ENCODE results near the gene ZNF618. TPM values are rescaled to one million over a fixed set of nuclear protein-coding genes. Genes with fewer than 3 reads are reported as not detected.

The ZNF618 gene
- polyA plus RNA-seq, 1 of the 3 experiments (the other 2 are of a cell fraction): 6.2 TPM

- peaks cover 90% of the 10 kb centered on the region for H3K79me2 ChIP-seq (ENCODE audit: insufficient read depth)
- no peak for DNase-seq
- 76% methylated on average over 2 of the region's 3 CpGs for WGBS (ENCODE audit: low lambda C conversion rate)
Measured at GRCh38 chr9:113921396-113921925, 45.4 kb downstream of the ZNF618 start.

DNA sequence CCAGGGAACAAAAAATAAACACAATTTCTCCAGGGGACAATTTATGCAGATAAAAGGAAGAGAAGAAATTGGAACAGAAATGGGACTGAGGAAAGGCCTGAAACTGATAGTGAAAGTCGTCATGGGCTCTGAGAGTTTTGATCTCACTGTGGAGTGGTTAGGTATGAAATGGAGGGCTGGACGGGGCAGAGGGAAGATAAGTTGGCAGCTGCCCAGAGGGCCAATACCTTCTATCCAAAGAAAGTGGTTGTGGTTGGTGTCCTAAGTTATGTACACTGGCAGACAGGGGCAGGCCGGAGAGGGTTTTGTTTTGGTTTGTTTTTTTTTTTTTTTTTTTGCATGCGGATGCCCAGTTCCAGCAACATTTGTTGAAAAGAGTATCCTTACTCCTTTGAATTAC is 46.1 kb downstream of the ZNF618 start:
- ChIA-PET CTCF (interaction anchor here (1.2 kb wide), 1 partner anchor 113 kb away, joined by 5 read pairs; no protein-coding TSS in a partner anchor), POLR2A (no interaction called here)
- Histone ChIP-seq H3K27ac (ENCODE audit: low read depth in 2 of 2, low read length in 1 of 2) (no peak overlapping the region), H2AFZ (ENCODE audit: low read depth) (no peak overlapping the region), H3K79me2 (ENCODE audit: insufficient read depth) (peaks cover 90% of the 10 kb centered on the region), H3K4me1 (ENCODE audit: control insufficient read depth in 1 of 2, insufficient read depth in 2 of 2, low read depth in 1 of 2, low read length in 1 of 2) (peaks cover 0 to 16% of the 10 kb centered on the region in 2 experiments; a peak in 1 of 4 replicates), H3K4me3 (ENCODE audit: low read depth in 2 of 2, low read length in 1 of 2) (no peak overlapping the region), H3K27me3 (ENCODE audit: insufficient read depth) (no peaks in the 10 kb centered on the region), H3K4me2 (no peak overlapping the region), H3F3A (replicated peaks; ENCODE audit: insufficient read depth) (no peaks in the 10 kb centered on the region), H3K9me2 (no peaks in the 10 kb centered on the region), H3K9ac (no peak overlapping the region), H3K9me3 (peaks cover 5% of the 10 kb centered on the region; the same call in 1 of the 2 replicates), H3K36me3 (replicated peaks in 1 of 2; ENCODE audit: control insufficient read depth in 1 of 2, insufficient read depth in 2 of 2, low read length in 1 of 2) (peaks cover 6 to 9% of the 10 kb centered on the region in 2 experiments), H4K20me1 (ENCODE audit: insufficient read depth) (peaks cover 9% of the 10 kb centered on the region)
- DNase-seq: no peak
- no peak for TF ChIP-seq RCOR1 (IDR thresholded peaks at IDR 0.05; ENCODE audit: low read length)
- no peak for TF ChIP-seq ELF1 (IDR thresholded peaks at IDR 0.05)
- no peak for TF ChIP-seq GABPA (IDR thresholded peaks at IDR 0.05; ENCODE audit: low read depth)
- no peak for TF ChIP-seq RFX5 (IDR thresholded peaks at IDR 0.05; ENCODE audit: low read length)
- no peak for TF ChIP-seq FOXM1 (IDR thresholded peaks at IDR 0.05; ENCODE audit: low read depth)
- no peak for TF ChIP-seq GATA2 (CRISPR knock-in tag; IDR thresholded peaks at IDR 0.05)
- no peak for TF ChIP-seq MAX (IDR thresholded peaks at IDR 0.05; ENCODE audit: low read depth)
- TF ChIP-seq FOXJ3 (CRISPR knock-in tag; IDR thresholded peaks at IDR 0.05): no peak
- no peak for TF ChIP-seq RAD21 (IDR thresholded peaks at IDR 0.05; ENCODE audit: low read length)
- TF ChIP-seq POLR2AphosphoS5 (IDR thresholded peaks at IDR 0.05; ENCODE audit: low read depth, low read length): no peak
- TF ChIP-seq EP300 (IDR thresholded peaks at IDR 0.05; ENCODE audit: borderline replicate concordance in 1 of 2, low read depth in 1 of 2, low read length in 1 of 2): no peak
- no peak for TF ChIP-seq RXRA (IDR thresholded peaks at IDR 0.05; ENCODE audit: borderline replicate concordance, low read depth)
- no peak for TF ChIP-seq NFIC (IDR thresholded peaks at IDR 0.05; ENCODE audit: borderline replicate concordance)
- TF ChIP-seq USF2 (IDR thresholded peaks at IDR 0.05; ENCODE audit: borderline replicate concordance, low read depth, low read length): no peak
- TF ChIP-seq YY1 (IDR thresholded peaks at IDR 0.05; ENCODE audit: low read depth): no peak
- TF ChIP-seq FOSL2 (IDR thresholded peaks at IDR 0.05; ENCODE audit: borderline replicate concordance, low read depth): no peak
- TF ChIP-seq EZH2phosphoT487 (IDR thresholded peaks at IDR 0.05; ENCODE audit: borderline replicate concordance, low read depth): no peak
- no peak for TF ChIP-seq MEF2A (IDR thresholded peaks at IDR 0.05; ENCODE audit: borderline replicate concordance, low read depth)
- no peak for TF ChIP-seq SIN3A (IDR thresholded peaks at IDR 0.05; ENCODE audit: borderline replicate concordance, low read depth, low read length)
- TF ChIP-seq JUND (IDR thresholded peaks at IDR 0.05): no peak
- WGBS (ENCODE audit: low lambda C conversion rate): 83% methylated on average over 4 of the region's 4 CpGs

More at GRCh38 chr9:113921396-113921925, 45.4 kb downstream of the ZNF618 start:
- H3K4me3 ChIP-seq (ENCODE audit: low read depth in 2 of 2, low read length in 1 of 2): no peak overlapping the region
- no peaks in the 10 kb centered on the region for H3K27me3 ChIP-seq (ENCODE audit: insufficient read depth)
- H3K4me2 ChIP-seq: no peak overlapping the region
- peaks cover 5% of the 10 kb centered on the region; the same call in 1 of the 2 replicates for H3K9me3 ChIP-seq
- no peaks in the 10 kb centered on the region for H3K9me2 ChIP-seq
- H3K4me1 ChIP-seq (ENCODE audit: control insufficient read depth in 1 of 2, insufficient read depth in 2 of 2, low read depth in 1 of 2, low read length in 1 of 2): peaks cover 0 to 16% of the 10 kb centered on the region in 2 experiments; a peak in 1 of 4 replicates
- TF ChIP-seq SMC3 (IDR thresholded peaks at IDR 0.05; ENCODE audit: low read depth, low read length) (no peak), EP300 (IDR thresholded peaks at IDR 0.05; ENCODE audit: borderline replicate concordance in 1 of 2, low read depth in 1 of 2, low read length in 1 of 2) (no peak), SIN3A (IDR thresholded peaks at IDR 0.05; ENCODE audit: borderline replicate concordance, low read depth, low read length) (no peak), EZH2phosphoT487 (IDR thresholded peaks at IDR 0.05; ENCODE audit: borderline replicate concordance, low read depth) (no peak)
- H3K36me3 ChIP-seq (replicated peaks in 1 of 2; ENCODE audit: control insufficient read depth in 1 of 2, insufficient read depth in 2 of 2, low read length in 1 of 2): peaks cover 6% of the 10 kb centered on the region in 2 experiments
- peak overlapping the region in 1 of 2 experiments; percentile 20; a peak in 1 of 4 replicates for H3K27ac ChIP-seq (ENCODE audit: low read depth in 2 of 2, low read length in 1 of 2)
- H3K9ac ChIP-seq: no peak overlapping the region
- H3F3A ChIP-seq (replicated peaks; ENCODE audit: insufficient read depth): no peaks in the 10 kb centered on the region
- H2AFZ ChIP-seq (ENCODE audit: low read depth): no peak overlapping the region
- ChIA-PET CTCF (interaction anchor here (1.2 kb wide), 1 partner anchor 113 kb away, joined by 5 read pairs; no protein-coding TSS in a partner anchor), POLR2A (no interaction called here)
- H4K20me1 ChIP-seq (ENCODE audit: insufficient read depth): peaks cover 16% of the 10 kb centered on the region
